Panc1 (cell line): ENCODE measurements around the gene GRIP1. TPM values are rescaled to one million over a fixed set of nuclear protein-coding genes. Genes with fewer than 3 reads are reported as not detected.

Experiments
- ATAC-seq: fragments of 200-7000 bp; cut with Tn5 transposase; 2 replicates; pipeline ENCODE4 v1.9.1; 2020; ENCODE audit warnings: mild to moderate bottlenecking, moderate library complexity
- BruUV-seq: library from RNA; stranded (reverse); fragments of 400-500 nt; replicated peaks from 2 replicates; lab custom pipeline; 2021; lab: Mats Ljungman, UMichigan
- CTCF ChIA-PET: fragments of 300-600 bp; sonication (Branson Sonifier 250); formaldehyde crosslinking; loops from one replicate; lab custom pipeline; 2022; ENCODE audit warnings: antibody characterized with exemption; lab: Charles Lee
- POLR2A ChIA-PET: fragments of 300-600 bp; sonication (Branson Sonifier 250); formaldehyde crosslinking; loops from one replicate; lab custom pipeline; 2022; ENCODE audit warnings: antibody characterized with exemption; lab: Charles Lee
- DNase-seq: peaks from one replicate; pipeline ENCODE4 v3.0.0-alpha.2; 2010; ENCODE audit warnings: low read depth, low spot score
- H3K27ac ChIP-seq: 2 replicates; pipeline ENCODE4 v1.5.1; 2011; ENCODE audit warnings: mild to moderate bottlenecking, low read length, inconsistent platforms
- H3K27me3 ChIP-seq: fragments of 200-500 bp; sonication (Bioruptor generic); 2 replicates; pipeline ENCODE4 v1.6.0; 2014; ENCODE audit warnings: low read length, inconsistent platforms; ENCODE audit not compliant: control insufficient read depth, insufficient read depth
- H3K36me3 ChIP-seq: fragments of 200-500 bp; sonication (Bioruptor generic); 2 replicates; pipeline ENCODE4 v1.5.1; 2014; ENCODE audit warnings: inconsistent platforms, mild to moderate bottlenecking, low read length, moderate library complexity; ENCODE audit not compliant: control insufficient read depth, insufficient read depth
- H3K4me1 ChIP-seq: 2 replicates; pipeline ENCODE4 v1.5.1; 2011; ENCODE audit warnings: inconsistent platforms, mild to moderate bottlenecking, low read length, moderate library complexity; ENCODE audit not compliant: control insufficient read depth, insufficient read depth
- H3K4me3 ChIP-seq, 2 experiments: 2 replicates each; pipeline ENCODE4 v1.5.1; 2011 to 2012; ENCODE audit warnings: low read depth in 2 of 2, low read length in 2 of 2, mild to moderate bottlenecking in 2 of 2, inconsistent platforms in 1 of 2, moderate library complexity in 1 of 2
- H3K9me3 ChIP-seq: fragments of 200-500 bp; sonication (Bioruptor generic); 2 replicates; pipeline ENCODE4 v1.5.1; 2014; ENCODE audit warnings: low read depth, mild to moderate bottlenecking, inconsistent platforms, low read length, moderate library complexity; ENCODE audit not compliant: control insufficient read depth, insufficient read depth
- CTCF ChIP-seq: fragments of 450-650 bp; IDR thresholded peaks from 2 replicates; pipeline ENCODE4 v1.5.1; 2017; ENCODE audit warnings: mild to moderate bottlenecking
- POLR2AphosphoS5 ChIP-seq: IDR thresholded peaks from 2 replicates; pipeline ENCODE4 v1.6.1; 2012; ENCODE audit warnings: mild to moderate bottlenecking, low read depth, low read length, moderate library complexity
- REST ChIP-seq, 2 experiments: IDR thresholded peaks; 2 replicates each; pipeline ENCODE4 v1.6.1; 2011 to 2012; ENCODE audit warnings: low read depth in 2 of 2, control low read depth in 1 of 2, low read length in 1 of 2, mild to moderate bottlenecking in 1 of 2, moderate library complexity in 1 of 2; ENCODE audit not compliant: insufficient read depth in 1 of 2
- SIN3A ChIP-seq: IDR thresholded peaks from 2 replicates; pipeline ENCODE4 v1.6.1; 2012; ENCODE audit warnings: low read depth, mild to moderate bottlenecking, low read length, moderate library complexity, borderline replicate concordance; ENCODE audit not compliant: insufficient read depth
- TCF7L2 ChIP-seq: IDR thresholded peaks from 2 replicates; pipeline ENCODE4 v1.6.1; 2011; ENCODE audit warnings: mild to moderate bottlenecking, low read depth, low read length, inconsistent platforms
- in situ Hi-C: cut with HindIII; loops from 2 replicates; pipeline ENCODE4 v1.10.0; 2016; ENCODE audit warnings: low sequenced_read_pairs, low pct_unique_long_range_greater_than_20kb
- intact Hi-C: fragments of 100-400 bp; cut with micrococcal nuclease; formaldehyde crosslinking; loops from one replicate; pipeline ENCODE4 v1.10.0; 2022; ENCODE audit not compliant: unreplicated experiment
- total RNA-seq: library from RNA; stranded (reverse); gene quantifications from one replicate; pipeline ENCODE4 v1.2.1, GENCODE V29; 2021; ENCODE audit not compliant: unreplicated experiment

GRIP1 gene
- total RNA-seq, 1 experiment from 2014 or later: 9.2 TPM

GRCh38 chr12:66640691-66641460 is 38.0 kb downstream of the GRIP1 start:
- Histone ChIP-seq H3K4me1 (no peaks in the 10 kb centered on the region), H3K27ac (no peak overlapping the region), H3K4me3 (no peak overlapping the region), H3K36me3 (no peaks in the 10 kb centered on the region), H3K27me3 (no peaks in the 10 kb centered on the region), H3K9me3 (no peaks in the 10 kb centered on the region)
- ChIA-PET POLR2A (no interaction called here), CTCF (no interaction called here)
- ATAC-seq (no peak), DNase-seq (no peak)
- intact Hi-C loops: no loop called here
- BruUV-seq: no TSS peak
- in situ Hi-C loops: no loop called here
- TF ChIP-seq POLR2AphosphoS5 (no peak), SIN3A (no peak), CTCF (no peak), REST (IDR thresholded peaks at IDR 0.05; ENCODE audit: insufficient read depth in 1 of 2, low read depth in 2 of 2, low read length in 1 of 2) (no peak), TCF7L2 (no peak)

GRCh38 chr12:66638666-66639065 is 40.2 kb downstream of the GRIP1 start:
- intact Hi-C loops (no loop called here), in situ Hi-C loops (no loop called here)
- Histone ChIP-seq H3K4me3 (no peak overlapping the region), H3K27ac (no peak overlapping the region), H3K27me3 (no peaks in the 10 kb centered on the region), H3K4me1 (no peaks in the 10 kb centered on the region), H3K9me3 (no peaks in the 10 kb centered on the region), H3K36me3 (no peaks in the 10 kb centered on the region)
- BruUV-seq: no TSS peak
- ATAC-seq: no peak
- ChIA-PET POLR2A (no interaction called here), CTCF (no interaction called here)
- TF ChIP-seq SIN3A (no peak), CTCF (no peak), TCF7L2 (no peak), POLR2AphosphoS5 (no peak), REST (IDR thresholded peaks at IDR 0.05; ENCODE audit: insufficient read depth in 1 of 2, low read depth in 2 of 2, low read length in 1 of 2) (no peak)
- DNase-seq: no peak
